Measurements from ENCODE around the gene CFAP206.

GRCh38 chr6:87501809-87502572, 94.2 kb downstream of the CFAP206 start:
- TF ChIP-seq POLR2AphosphoS5 (IDR thresholded peaks at IDR 0.05), result no peak
- TF ChIP-seq, protein P1, sequence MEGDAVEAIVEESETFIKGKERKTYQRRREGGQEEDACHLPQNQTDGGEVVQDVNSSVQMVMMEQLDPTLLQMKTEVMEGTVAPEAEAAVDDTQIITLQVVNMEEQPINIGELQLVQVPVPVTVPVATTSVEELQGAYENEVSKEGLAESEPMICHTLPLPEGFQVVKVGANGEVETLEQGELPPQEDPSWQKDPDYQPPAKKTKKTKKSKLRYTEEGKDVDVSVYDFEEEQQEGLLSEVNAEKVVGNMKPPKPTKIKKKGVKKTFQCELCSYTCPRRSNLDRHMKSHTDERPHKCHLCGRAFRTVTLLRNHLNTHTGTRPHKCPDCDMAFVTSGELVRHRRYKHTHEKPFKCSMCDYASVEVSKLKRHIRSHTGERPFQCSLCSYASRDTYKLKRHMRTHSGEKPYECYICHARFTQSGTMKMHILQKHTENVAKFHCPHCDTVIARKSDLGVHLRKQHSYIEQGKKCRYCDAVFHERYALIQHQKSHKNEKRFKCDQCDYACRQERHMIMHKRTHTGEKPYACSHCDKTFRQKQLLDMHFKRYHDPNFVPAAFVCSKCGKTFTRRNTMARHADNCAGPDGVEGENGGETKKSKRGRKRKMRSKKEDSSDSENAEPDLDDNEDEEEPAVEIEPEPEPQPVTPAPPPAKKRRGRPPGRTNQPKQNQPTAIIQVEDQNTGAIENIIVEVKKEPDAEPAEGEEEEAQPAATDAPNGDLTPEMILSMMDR (IDR thresholded peaks at IDR 0.05; ENCODE audit: poor library complexity, severe bottlenecking), result no peak
- TF ChIP-seq EP300 (conservative IDR thresholded peaks at IDR 0.05; ENCODE audit: poor library complexity, severe bottlenecking), result no peak
- TF ChIP-seq EZH2 (IDR thresholded peaks at IDR 0.05; ENCODE audit: borderline replicate concordance, insufficient read depth, low read length, poor library complexity, severe bottlenecking), result no peak
- no peak for TF ChIP-seq MXI1 (conservative IDR thresholded peaks at IDR 0.05; ENCODE audit: poor library complexity, severe bottlenecking)
- TF ChIP-seq, protein P2, sequence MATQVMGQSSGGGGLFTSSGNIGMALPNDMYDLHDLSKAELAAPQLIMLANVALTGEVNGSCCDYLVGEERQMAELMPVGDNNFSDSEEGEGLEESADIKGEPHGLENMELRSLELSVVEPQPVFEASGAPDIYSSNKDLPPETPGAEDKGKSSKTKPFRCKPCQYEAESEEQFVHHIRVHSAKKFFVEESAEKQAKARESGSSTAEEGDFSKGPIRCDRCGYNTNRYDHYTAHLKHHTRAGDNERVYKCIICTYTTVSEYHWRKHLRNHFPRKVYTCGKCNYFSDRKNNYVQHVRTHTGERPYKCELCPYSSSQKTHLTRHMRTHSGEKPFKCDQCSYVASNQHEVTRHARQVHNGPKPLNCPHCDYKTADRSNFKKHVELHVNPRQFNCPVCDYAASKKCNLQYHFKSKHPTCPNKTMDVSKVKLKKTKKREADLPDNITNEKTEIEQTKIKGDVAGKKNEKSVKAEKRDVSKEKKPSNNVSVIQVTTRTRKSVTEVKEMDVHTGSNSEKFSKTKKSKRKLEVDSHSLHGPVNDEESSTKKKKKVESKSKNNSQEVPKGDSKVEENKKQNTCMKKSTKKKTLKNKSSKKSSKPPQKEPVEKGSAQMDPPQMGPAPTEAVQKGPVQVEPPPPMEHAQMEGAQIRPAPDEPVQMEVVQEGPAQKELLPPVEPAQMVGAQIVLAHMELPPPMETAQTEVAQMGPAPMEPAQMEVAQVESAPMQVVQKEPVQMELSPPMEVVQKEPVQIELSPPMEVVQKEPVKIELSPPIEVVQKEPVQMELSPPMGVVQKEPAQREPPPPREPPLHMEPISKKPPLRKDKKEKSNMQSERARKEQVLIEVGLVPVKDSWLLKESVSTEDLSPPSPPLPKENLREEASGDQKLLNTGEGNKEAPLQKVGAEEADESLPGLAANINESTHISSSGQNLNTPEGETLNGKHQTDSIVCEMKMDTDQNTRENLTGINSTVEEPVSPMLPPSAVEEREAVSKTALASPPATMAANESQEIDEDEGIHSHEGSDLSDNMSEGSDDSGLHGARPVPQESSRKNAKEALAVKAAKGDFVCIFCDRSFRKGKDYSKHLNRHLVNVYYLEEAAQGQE (IDR thresholded peaks at IDR 0.05; ENCODE audit: borderline replicate concordance), result no peak
- no peak for TF ChIP-seq SMC3 (conservative IDR thresholded peaks at IDR 0.05; ENCODE audit: poor library complexity)
- TF ChIP-seq RAD21 (conservative IDR thresholded peaks at IDR 0.05), result no peak
- TF ChIP-seq TAF1 (IDR thresholded peaks at IDR 0.05; ENCODE audit: low read depth), result no peak

Measured in neural cell (in vitro differentiated cells).